Left ventricle myocardium inferior (tissue), 1 donor: ENCODE data around the gene STARD7. TPM values are rescaled to one million over a fixed set of nuclear protein-coding genes. Genes with fewer than 3 reads are reported as not detected.
A peak's percentile ranks its signal among the peaks of the same experiment; 100 is the strongest.

Source experiments
- DNase-seq: peaks from one replicate; pipeline ENCODE4 v3.0.0-alpha.2; 2020
- H3K27ac ChIP-seq: fragments of 200-600 bp; replicated peaks from 2 replicates; pipeline ENCODE4 v1.8.0; 2021
- H3K27me3 ChIP-seq: fragments of 200-600 bp; 2 replicates; pipeline ENCODE4 v1.8.0; 2021; ENCODE audit warnings: low read depth
- H3K36me3 ChIP-seq: fragments of 200-600 bp; 2 replicates; pipeline ENCODE4 v1.8.0; 2021
- H3K4me1 ChIP-seq: fragments of 200-600 bp; 2 replicates; pipeline ENCODE4 v1.8.0; 2021
- H3K4me3 ChIP-seq: fragments of 200-600 bp; 2 replicates; pipeline ENCODE4 v1.8.0; 2021; ENCODE audit warnings: mild to moderate bottlenecking, moderate library complexity
- H3K9me3 ChIP-seq: fragments of 200-600 bp; replicated peaks from 2 replicates; pipeline ENCODE4 v1.8.0; 2021
- intact Hi-C: fragments of 100-400 bp; cut with micrococcal nuclease; formaldehyde crosslinking; loops from one replicate; pipeline ENCODE4 v1.11.0; 2022
- total RNA-seq: library from RNA; stranded (reverse); fragmentation: NEBNext Ultra II Directional; extraction: Animal tissue kit (Norgen Biotek cat#: 25700); gene quantifications from one replicate; pipeline ENCODE4 v1.2.1, GENCODE V29; 2021
- TF ChIP-seq, protein P1 (sequence below): fragments of 200-600 bp; IDR thresholded peaks from 2 replicates; pipeline ENCODE4 v1.8.0; 2021; ENCODE audit warnings: antibody characterized with exemption, mild to moderate bottlenecking, borderline replicate concordance
- donor health status: DM: no; HTN: yes; CAD: no; lungs with severe emphysema.

Gene STARD7
- total RNA-seq, 1 donor from 2014 or later, result 174 TPM

DNA sequence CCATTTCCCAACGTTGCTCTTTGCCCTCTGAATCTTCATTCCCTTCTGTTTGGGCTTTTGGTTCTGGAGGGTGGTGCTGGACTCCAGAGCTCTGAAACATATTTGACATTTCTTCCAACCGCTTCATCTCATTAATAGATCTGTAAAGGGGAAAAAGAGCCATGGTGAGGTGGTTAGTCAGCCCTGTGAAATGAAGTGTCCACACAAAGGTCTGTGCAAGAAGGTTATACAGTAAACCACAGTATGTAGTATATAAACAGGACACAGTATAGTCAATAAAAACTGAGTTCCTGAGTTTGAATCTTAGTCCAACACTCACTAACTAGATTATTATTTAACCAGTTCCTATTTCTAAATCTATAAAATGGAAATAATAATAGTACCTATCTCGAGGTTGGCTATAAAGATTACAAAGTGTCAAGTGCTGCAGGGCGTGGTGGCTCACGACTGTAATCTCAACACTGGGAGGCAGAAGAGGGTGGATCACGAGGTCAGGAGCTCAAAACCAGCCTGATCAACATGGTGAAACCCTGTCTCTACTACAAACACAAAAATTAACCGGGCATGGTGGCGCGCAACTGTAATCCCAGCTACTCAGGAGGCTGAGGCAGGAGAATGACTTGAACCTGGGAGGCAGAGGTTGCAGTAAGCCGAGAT lies 13.1 kb downstream of the STARD7 start:
- Histone ChIP-seq H3K9me3 (no peaks in the 10 kb centered on the region), H3K4me3 (no peak overlapping the region), H3K27me3 (no peaks in the 10 kb centered on the region), H3K27ac (peak overlapping the region; percentile 70), H3K4me1 (peaks cover 96% of the 10 kb centered on the region), H3K36me3 (peaks cover 47% of the 10 kb centered on the region)
- DNase-seq, result no peak
- TF ChIP-seq, protein P1, sequence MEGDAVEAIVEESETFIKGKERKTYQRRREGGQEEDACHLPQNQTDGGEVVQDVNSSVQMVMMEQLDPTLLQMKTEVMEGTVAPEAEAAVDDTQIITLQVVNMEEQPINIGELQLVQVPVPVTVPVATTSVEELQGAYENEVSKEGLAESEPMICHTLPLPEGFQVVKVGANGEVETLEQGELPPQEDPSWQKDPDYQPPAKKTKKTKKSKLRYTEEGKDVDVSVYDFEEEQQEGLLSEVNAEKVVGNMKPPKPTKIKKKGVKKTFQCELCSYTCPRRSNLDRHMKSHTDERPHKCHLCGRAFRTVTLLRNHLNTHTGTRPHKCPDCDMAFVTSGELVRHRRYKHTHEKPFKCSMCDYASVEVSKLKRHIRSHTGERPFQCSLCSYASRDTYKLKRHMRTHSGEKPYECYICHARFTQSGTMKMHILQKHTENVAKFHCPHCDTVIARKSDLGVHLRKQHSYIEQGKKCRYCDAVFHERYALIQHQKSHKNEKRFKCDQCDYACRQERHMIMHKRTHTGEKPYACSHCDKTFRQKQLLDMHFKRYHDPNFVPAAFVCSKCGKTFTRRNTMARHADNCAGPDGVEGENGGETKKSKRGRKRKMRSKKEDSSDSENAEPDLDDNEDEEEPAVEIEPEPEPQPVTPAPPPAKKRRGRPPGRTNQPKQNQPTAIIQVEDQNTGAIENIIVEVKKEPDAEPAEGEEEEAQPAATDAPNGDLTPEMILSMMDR, result no peak
- intact Hi-C loops, result no loop called here

DNA sequence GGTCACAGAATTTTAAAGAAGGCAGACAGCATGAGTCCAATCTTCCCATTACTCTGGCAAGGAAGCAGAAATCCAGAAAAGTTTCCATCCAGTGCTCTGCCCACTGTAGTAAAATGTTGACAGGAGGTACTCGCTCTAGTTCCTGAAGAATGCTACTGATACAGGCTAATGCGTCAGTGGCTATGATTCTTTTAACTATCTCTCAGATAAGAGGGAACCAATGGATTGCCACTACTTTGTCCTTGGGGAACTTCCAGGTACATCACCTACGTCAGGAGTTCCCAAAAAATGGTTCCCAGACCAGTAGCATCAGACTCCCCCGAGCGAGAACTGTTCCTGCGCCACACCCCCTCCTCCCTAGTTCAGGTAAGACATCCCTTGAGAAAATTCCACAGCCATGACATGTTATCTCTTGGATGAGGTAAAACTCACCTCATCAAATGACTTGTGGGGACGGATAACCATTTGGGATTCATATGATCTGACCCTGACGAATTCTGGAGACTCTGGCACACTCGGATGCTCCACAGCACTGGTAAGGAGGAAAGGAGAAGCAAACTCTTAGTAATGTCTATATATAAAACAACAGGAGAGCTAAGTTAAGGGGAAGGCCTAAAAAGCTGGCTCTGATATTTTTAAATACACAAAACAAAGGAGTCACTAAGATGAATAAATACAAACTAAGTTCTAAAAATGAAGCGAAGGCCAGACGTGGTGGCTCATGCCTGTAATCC lies 16.5 kb downstream of the STARD7 start:
- Histone ChIP-seq H3K4me3 (no peak overlapping the region), H3K4me1 (peaks cover 91% of the 10 kb centered on the region), H3K27me3 (no peaks in the 10 kb centered on the region), H3K27ac (peak overlapping the region; percentile 70), H3K36me3 (peaks cover 80% of the 10 kb centered on the region), H3K9me3 (no peaks in the 10 kb centered on the region)
- intact Hi-C loops, result no loop called here
- DNase-seq, result no peak
- TF ChIP-seq, protein P1, result no peak

DNA sequence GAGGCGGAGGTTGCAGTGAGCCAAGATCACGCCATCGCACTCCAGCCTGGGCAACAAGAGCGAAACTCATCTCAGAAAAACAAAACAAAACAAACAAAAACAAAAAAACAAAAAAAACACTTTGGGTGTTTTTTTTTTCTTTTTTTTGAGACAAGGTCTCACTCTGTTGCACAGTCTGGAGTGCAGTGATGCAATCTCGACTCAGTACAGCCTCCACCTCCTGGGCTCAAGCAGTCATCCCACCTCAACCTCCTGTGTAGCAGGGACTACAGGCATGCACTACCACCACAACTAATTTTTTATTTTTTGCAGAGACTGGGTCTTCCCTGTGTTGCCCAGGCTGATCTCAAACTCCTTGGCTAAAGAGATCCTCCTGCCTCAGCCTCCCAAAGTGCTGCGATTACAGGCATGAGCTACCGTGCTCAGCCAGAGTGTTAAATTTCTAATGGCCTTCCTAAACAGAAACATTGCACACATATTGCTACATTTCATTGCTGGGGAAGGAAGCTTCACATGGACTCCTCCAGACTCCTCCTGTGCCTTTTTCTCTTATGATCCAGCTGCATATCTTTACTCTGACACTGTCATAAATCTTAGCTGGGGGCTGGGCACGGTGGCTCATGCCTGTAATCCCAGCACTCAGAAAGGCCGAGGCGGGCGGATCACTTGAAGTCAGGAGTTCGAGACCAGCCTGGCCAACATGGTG lies 19.7 kb downstream of the STARD7 start:
- TF ChIP-seq, protein P1, result no peak
- Histone ChIP-seq H3K27ac (peak overlapping the region; percentile 79), H3K27me3 (no peaks in the 10 kb centered on the region), H3K4me3 (no peak overlapping the region), H3K4me1 (peaks cover 88% of the 10 kb centered on the region), H3K36me3 (peaks cover 99% of the 10 kb centered on the region), H3K9me3 (no peaks in the 10 kb centered on the region)
- intact Hi-C loops, result no loop called here
- DNase-seq, result no peak

DNA sequence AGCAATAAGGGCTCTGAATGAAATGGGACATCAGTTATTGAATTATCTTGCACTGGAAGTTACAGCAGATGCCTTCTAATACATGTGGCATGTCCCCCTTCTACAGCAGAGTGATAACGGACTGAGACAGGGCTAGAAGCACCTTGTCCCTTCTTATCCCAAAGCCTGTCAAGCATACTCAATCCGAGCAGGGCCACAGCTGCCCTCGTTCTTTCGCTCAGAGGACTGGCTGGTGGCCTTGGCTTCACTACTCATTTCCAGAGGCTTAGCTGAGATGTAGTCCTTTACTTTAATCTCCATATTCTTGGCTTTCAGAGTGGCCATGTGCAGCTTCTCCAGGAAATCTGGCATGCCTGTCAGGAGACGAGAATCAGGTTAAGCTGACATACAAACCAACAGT lies 22.1 kb downstream of the STARD7 start:
- DNase-seq, result no peak
- H3K9me3 ChIP-seq, result no peaks in the 10 kb centered on the region
- TF ChIP-seq, protein P1, result no peak
- no peaks in the 10 kb centered on the region for H3K27me3 ChIP-seq
- intact Hi-C loops, result no loop called here
- peaks cover 64% of the 10 kb centered on the region for H3K4me1 ChIP-seq
- peak overlapping the region; percentile 79 for H3K27ac ChIP-seq
- no peak overlapping the region for H3K4me3 ChIP-seq
- H3K36me3 ChIP-seq, result peaks cover 79% of the 10 kb centered on the region

DNA sequence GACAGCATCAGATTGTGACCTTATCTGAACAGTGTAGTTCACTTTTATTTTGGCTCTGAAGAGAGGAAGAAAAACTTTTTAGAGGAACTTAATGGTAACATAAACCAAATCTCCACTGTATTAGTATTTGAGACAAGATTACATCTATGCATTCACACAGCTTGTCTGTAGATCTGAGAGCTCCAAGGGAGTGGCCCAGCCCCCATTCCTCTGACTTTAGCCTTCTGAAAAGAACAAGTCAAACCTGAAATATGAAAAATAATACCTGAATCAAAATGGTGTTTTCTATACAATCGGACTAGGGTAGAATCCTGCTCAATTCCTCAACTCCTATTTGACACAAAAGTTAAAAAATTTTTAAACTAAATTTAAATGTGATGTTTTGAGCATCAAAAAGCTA lies 23.1 kb downstream of the STARD7 start:
- TF ChIP-seq, protein P1, result no peak
- peaks cover 54% of the 10 kb centered on the region for H3K4me1 ChIP-seq
- H3K9me3 ChIP-seq, result no peaks in the 10 kb centered on the region
- H3K36me3 ChIP-seq, result peaks cover 69% of the 10 kb centered on the region
- DNase-seq, result no peak
- H3K27me3 ChIP-seq, result no peaks in the 10 kb centered on the region
- intact Hi-C loops, result no loop called here
- no peak overlapping the region for H3K4me3 ChIP-seq
- H3K27ac ChIP-seq, result peak overlapping the region; percentile 79
